Panc1 (cell line): ENCODE data around the gene MDGA2. TPM values are rescaled to one million over a fixed set of nuclear protein-coding genes. Genes with fewer than 3 reads are reported as not detected.

Experiments
- ATAC-seq: fragments of 200-7000 bp; cut with Tn5 transposase; 2 replicates; pipeline ENCODE4 v1.9.1; 2020; ENCODE audit warnings: mild to moderate bottlenecking, moderate library complexity
- BruUV-seq: library from RNA; stranded (reverse); fragments of 400-500 nt; replicated peaks from 2 replicates; lab custom pipeline; 2021; lab: Mats Ljungman, UMichigan
- CTCF ChIA-PET: fragments of 300-600 bp; sonication (Branson Sonifier 250); formaldehyde crosslinking; loops from one replicate; lab custom pipeline; 2022; ENCODE audit warnings: antibody characterized with exemption; lab: Charles Lee
- POLR2A ChIA-PET: fragments of 300-600 bp; sonication (Branson Sonifier 250); formaldehyde crosslinking; loops from one replicate; lab custom pipeline; 2022; ENCODE audit warnings: antibody characterized with exemption; lab: Charles Lee
- DNase-seq: peaks from one replicate; pipeline ENCODE4 v3.0.0-alpha.2; 2010; ENCODE audit warnings: low read depth, low spot score
- H3K27ac ChIP-seq: 2 replicates; pipeline ENCODE4 v1.5.1; 2011; ENCODE audit warnings: mild to moderate bottlenecking, low read length, inconsistent platforms
- H3K27me3 ChIP-seq: fragments of 200-500 bp; sonication (Bioruptor generic); 2 replicates; pipeline ENCODE4 v1.6.0; 2014; ENCODE audit warnings: low read length, inconsistent platforms; ENCODE audit not compliant: control insufficient read depth, insufficient read depth
- H3K36me3 ChIP-seq: fragments of 200-500 bp; sonication (Bioruptor generic); 2 replicates; pipeline ENCODE4 v1.5.1; 2014; ENCODE audit warnings: inconsistent platforms, mild to moderate bottlenecking, low read length, moderate library complexity; ENCODE audit not compliant: control insufficient read depth, insufficient read depth
- H3K4me1 ChIP-seq: 2 replicates; pipeline ENCODE4 v1.5.1; 2011; ENCODE audit warnings: inconsistent platforms, mild to moderate bottlenecking, low read length, moderate library complexity; ENCODE audit not compliant: control insufficient read depth, insufficient read depth
- H3K4me3 ChIP-seq, 2 experiments: 2 replicates each; pipeline ENCODE4 v1.5.1; 2011 to 2012; ENCODE audit warnings: low read depth in 2 of 2, low read length in 2 of 2, mild to moderate bottlenecking in 2 of 2, inconsistent platforms in 1 of 2, moderate library complexity in 1 of 2
- H3K9me3 ChIP-seq: fragments of 200-500 bp; sonication (Bioruptor generic); 2 replicates; pipeline ENCODE4 v1.5.1; 2014; ENCODE audit warnings: low read depth, mild to moderate bottlenecking, inconsistent platforms, low read length, moderate library complexity; ENCODE audit not compliant: control insufficient read depth, insufficient read depth
- CTCF ChIP-seq: fragments of 450-650 bp; IDR thresholded peaks from 2 replicates; pipeline ENCODE4 v1.5.1; 2017; ENCODE audit warnings: mild to moderate bottlenecking
- POLR2AphosphoS5 ChIP-seq: IDR thresholded peaks from 2 replicates; pipeline ENCODE4 v1.6.1; 2012; ENCODE audit warnings: mild to moderate bottlenecking, low read depth, low read length, moderate library complexity
- REST ChIP-seq, 2 experiments: IDR thresholded peaks; 2 replicates each; pipeline ENCODE4 v1.6.1; 2011 to 2012; ENCODE audit warnings: low read depth in 2 of 2, control low read depth in 1 of 2, low read length in 1 of 2, mild to moderate bottlenecking in 1 of 2, moderate library complexity in 1 of 2; ENCODE audit not compliant: insufficient read depth in 1 of 2
- SIN3A ChIP-seq: IDR thresholded peaks from 2 replicates; pipeline ENCODE4 v1.6.1; 2012; ENCODE audit warnings: low read depth, mild to moderate bottlenecking, low read length, moderate library complexity, borderline replicate concordance; ENCODE audit not compliant: insufficient read depth
- TCF7L2 ChIP-seq: IDR thresholded peaks from 2 replicates; pipeline ENCODE4 v1.6.1; 2011; ENCODE audit warnings: mild to moderate bottlenecking, low read depth, low read length, inconsistent platforms
- in situ Hi-C: cut with HindIII; loops from 2 replicates; pipeline ENCODE4 v1.10.0; 2016; ENCODE audit warnings: low sequenced_read_pairs, low pct_unique_long_range_greater_than_20kb
- intact Hi-C: fragments of 100-400 bp; cut with micrococcal nuclease; formaldehyde crosslinking; loops from one replicate; pipeline ENCODE4 v1.10.0; 2022; ENCODE audit not compliant: unreplicated experiment
- total RNA-seq: library from RNA; stranded (reverse); gene quantifications from one replicate; pipeline ENCODE4 v1.2.1, GENCODE V29; 2021; ENCODE audit not compliant: unreplicated experiment

MDGA2 gene
- total RNA-seq, 1 experiment from 2014 or later: not detected

- ChIA-PET POLR2A (no interaction called here), CTCF (no interaction called here)
- Histone ChIP-seq H3K4me3 (no peak overlapping the region), H3K4me1 (no peaks in the 10 kb centered on the region), H3K27me3 (no peaks in the 10 kb centered on the region), H3K36me3 (no peaks in the 10 kb centered on the region), H3K9me3 (no peaks in the 10 kb centered on the region), H3K27ac (no peak overlapping the region)
- ATAC-seq (no peak), DNase-seq (no peak)
- BruUV-seq: no TSS peak
- intact Hi-C loops (no loop called here), in situ Hi-C loops (no loop called here)
- TF ChIP-seq POLR2AphosphoS5 (no peak), TCF7L2 (no peak), REST (IDR thresholded peaks at IDR 0.05; ENCODE audit: insufficient read depth in 1 of 2, low read depth in 2 of 2, low read length in 1 of 2) (no peak), CTCF (no peak), SIN3A (no peak)
Observed at GRCh38 chr14:47276931-47277330, 398.5 kb downstream of the MDGA2 start.

- TF ChIP-seq REST (IDR thresholded peaks at IDR 0.05; ENCODE audit: insufficient read depth in 1 of 2, low read depth in 2 of 2, low read length in 1 of 2): no peak
- TF ChIP-seq TCF7L2: no peak
- TF ChIP-seq CTCF: no peak
- TF ChIP-seq POLR2AphosphoS5: no peak
- TF ChIP-seq SIN3A: no peak
- BruUV-seq: no TSS peak
- intact Hi-C loops (no loop called here), in situ Hi-C loops (no loop called here)
- POLR2A ChIA-PET: no interaction called here
- H3K27me3 ChIP-seq: no peaks in the 10 kb centered on the region
- CTCF ChIA-PET: no interaction called here
- no peak overlapping the region for H3K4me3 ChIP-seq
- no peak overlapping the region for H3K27ac ChIP-seq
- H3K36me3 ChIP-seq: no peaks in the 10 kb centered on the region
- DNase-seq (no peak), ATAC-seq (no peak)
- no peaks in the 10 kb centered on the region for H3K9me3 ChIP-seq
- H3K4me1 ChIP-seq: no peaks in the 10 kb centered on the region
Observed at GRCh38 chr14:47273939-47274338, 401.5 kb downstream of the MDGA2 start.
